HG03571 (cell line): ENCODE data around the gene TMEM213.

ENCODE experiments used
- ATAC-seq: cut with Tn5 transposase; IDR thresholded peaks from one replicate; pipeline ENCODE4 v1.9.1; 2021; ENCODE audit not compliant: unreplicated experiment

The TMEM213 gene

DNA sequence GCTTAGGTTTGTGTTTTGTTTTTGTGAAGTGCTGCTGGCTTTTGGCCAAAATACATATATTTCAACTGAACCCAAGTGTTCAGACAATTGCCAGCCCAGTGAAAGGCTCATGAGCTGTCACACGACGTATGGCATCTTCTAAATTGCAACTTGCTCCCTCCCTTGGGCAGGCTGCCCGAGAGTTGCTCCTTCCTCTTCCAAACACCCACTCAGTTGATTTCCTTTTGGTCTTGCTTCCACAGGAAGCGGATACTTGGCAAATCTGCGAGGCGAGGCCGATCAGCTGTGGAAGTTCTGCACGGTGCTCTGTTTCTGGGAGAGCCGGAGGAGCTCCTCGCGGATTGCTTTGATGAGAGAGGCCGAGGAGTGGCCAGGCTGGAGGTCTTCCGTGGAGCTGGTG, 39.8 kb downstream of the TMEM213 start:
- ATAC-seq, result no peak

DNA sequence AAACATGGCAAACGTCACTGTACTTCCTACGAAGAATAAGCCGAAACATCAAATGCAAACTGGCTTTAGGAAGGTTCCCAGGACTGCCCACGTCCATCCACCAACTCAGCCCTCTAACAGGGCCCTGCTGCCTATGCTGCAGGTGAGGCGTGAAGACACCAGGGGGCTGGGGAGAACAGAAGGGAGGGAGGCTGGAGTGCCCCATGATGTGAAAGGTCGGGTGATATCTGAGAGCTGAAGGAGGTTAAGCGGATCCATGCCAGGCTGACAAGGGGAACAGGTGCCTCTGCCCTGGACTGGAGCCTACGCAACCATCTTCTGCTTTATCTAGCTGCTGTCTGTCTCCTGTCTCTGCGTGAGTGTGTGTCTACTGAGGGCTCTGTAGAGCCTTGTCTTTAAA, 40.4 kb downstream of the TMEM213 start:
- ATAC-seq, result no peak

DNA sequence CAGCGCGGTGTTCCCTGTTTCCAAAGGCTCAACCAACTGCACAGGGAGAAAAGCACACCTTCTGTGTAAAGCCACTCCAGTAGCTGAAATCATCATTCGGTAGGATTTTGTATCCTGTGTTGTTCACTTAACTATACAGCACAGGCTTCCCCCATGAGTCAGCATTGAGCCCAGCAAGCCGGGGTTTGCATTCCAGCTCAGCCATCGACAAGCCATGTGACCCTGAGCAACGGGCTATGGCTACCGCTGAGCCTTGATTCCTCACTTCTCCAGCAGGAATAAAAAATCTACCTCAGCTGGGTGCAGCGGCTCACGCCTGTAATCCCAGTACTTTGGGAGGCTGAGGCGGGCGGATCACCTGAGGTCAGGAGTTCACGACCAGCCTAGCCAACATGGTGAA, 44.3 kb downstream of the TMEM213 start:
- no peak for ATAC-seq

DNA sequence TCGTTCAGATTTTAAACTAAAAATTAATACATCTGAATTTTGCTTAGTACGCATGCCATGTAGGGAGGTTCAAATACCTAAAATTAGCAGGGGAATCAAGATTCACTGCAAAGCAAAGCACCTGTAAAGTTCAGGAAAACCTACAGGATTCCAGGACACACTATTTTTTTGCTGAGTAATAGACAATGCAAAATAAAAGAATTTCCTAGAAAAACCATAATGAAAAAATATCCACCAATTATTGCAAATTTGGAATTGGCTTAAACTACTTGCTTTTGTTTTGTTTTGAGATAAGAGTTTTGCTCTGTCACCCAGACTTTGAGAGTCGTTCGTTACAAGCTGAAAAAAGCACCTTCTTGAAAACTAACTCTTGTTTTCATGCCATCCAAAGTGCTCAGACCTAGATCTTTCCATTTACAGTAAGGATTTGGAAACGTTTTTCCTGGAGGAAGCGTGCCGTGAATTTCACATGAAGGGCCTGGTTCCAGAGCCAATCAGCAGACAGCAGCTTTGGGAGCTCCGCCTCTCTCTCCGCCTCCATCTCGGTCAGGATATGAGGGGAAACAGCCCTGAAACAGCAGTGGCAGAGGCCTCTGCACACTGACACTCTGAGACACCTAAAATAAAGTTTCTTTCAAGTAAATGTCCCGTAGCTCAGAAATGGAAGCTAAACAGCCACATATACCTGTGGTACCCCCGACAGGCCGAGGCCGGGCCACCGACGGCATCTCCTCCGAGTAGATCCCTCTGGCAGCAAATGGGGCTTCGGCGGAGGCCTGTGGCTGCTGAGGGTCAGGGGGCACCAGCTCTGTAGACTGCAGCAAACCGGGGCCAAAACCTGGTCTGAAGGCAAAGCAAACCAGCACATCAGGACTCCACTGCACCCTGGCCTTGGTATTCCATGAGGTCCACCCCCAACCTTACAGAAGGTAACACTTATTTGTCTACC, 46.1 kb downstream of the TMEM213 start:
- ATAC-seq, result no peak

DNA sequence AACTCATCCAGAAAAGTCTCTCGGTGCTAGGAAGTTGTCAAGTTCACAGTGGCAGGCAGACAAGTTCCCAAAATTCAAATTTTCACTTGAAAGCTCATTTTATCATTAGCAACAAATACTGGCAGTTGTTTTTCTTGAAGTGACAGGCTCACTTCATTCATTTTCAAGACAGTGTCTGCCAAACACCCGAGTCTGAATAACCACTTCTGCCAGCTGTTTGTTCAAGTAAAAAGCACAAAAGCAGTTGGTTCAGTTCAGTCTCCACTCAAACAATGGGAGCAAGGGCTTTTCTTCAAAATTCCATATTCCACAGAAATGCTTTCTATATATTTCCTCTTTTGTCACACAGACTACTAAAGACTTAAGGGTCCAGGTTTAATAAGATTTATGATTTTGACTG, 47.9 kb downstream of the TMEM213 start:
- ATAC-seq, result no peak

DNA sequence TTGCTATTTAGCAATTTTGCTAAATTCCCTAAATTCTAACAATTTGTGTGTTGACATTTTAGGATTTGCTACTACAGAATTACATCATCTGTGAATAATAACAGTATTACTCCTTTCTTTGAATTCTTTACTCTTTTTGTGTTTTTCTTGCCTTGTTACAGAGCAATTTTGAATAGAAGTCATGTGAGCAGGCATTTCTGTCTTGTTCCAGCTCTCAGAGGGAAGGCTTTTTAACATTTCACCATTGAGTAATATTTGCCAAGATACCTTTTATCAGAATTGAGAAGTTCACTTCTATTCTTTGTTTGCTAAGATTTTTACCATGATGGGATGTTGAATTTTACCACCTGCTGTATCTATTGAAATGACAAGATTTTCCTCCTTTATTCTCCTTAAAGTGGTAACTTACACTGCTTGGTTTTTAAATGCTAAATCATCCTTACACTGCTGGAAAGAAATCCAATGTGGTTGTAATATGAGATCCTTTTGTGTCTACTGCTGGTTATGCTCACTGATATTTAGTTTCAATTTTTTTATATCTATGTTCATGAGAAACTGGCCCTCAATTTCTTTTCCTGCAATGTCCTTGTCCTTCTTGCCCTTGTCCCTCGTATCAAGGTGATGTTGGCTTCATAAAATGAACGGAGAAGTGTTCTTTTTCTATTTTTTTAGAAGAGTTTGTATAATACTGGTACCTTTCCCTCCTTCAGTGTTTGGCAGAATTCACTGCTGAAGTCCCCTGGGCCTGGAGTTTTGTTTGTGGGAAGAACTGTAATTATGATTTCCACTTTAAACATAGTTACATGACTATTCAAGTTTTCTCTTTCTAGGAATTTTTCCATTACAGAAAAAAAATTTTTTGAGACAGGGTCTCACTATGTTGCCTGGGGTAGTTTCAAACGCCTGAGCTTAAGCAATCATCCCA, 50.5 kb downstream of the TMEM213 start:
- no peak for ATAC-seq

DNA sequence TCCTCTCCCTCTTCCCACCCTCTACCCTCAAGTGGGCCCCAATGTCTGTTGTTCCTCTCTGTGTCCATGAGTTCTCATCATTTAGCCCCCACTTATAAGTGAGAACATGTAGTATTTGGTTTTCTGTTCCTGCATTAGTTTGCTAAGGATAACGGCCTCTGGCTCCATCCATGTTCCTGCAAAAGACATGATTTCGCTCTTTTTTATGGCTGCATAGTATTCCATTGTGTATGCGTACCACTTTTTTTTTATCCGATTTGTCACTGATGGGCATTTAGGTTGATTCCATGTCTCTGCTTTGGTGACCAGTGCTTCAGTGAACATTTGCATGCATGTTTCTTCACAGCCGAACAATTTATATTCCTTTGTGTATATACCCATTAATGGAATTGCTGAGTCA, 51.9 kb downstream of the TMEM213 start:
- ATAC-seq, result no peak

DNA sequence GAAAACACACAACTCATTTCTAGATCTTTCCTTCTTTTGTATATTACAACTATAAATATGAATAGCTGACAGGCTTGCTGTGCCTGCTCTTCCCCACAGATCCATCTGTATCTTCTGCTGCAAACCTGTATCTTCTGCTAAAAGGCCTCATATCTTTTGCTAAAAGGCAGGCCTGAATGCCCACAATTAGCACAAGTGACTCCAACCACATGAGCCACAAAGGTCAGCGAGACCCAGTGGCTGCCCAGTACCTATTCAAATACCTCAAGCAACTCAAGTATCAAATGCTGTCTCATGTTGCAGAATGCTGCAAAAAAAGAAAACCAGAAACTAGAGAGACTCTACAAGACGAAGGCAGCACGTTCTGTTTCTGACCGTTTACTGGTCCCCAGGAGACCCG, 54.7 kb downstream of the TMEM213 start:
- no peak for ATAC-seq

DNA sequence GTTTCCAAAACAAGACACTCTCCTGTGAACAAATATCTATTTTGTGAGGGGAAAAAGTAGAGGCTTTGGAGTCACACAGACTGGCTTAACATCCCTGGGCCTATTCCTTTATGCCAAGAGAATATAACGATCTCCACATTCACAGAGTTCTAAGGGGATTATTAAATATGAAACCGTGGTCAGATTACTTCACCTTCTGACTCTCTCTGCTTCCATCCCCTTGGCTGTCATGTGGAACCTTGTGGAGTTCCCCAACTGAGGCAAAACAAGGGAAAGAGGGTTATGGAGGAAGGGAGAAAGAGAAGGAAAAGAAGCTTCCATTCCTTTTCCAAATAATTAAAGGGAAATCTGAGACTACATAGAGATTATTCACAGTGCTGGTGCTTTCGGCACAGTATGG, 55.7 kb downstream of the TMEM213 start:
- no peak for ATAC-seq

DNA sequence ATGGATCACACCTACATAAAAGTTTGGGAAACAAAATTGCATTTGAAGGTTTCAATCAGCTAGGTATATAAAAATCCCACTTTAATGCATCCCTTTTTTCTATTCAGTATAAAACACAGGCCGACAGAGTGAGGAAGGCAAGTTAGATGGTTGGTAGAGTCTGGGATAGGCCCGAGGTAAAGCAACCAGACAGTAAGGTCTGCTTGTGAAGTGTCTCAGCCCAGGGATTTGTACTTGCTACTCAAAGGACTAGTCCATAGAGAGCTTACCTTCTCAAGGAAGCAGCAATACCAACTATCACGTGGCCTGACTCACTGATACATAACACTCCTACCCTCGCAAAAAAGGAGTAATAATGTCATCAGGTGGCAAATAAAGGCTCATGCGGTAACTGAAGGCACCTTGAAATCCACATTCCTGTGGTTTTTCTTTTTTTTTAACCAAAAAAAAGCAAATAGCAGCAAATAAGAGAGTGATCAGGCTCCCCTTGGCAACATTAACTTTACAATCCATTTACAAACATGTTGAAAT, 56.4 kb downstream of the TMEM213 start:
- ATAC-seq, result no peak

DNA sequence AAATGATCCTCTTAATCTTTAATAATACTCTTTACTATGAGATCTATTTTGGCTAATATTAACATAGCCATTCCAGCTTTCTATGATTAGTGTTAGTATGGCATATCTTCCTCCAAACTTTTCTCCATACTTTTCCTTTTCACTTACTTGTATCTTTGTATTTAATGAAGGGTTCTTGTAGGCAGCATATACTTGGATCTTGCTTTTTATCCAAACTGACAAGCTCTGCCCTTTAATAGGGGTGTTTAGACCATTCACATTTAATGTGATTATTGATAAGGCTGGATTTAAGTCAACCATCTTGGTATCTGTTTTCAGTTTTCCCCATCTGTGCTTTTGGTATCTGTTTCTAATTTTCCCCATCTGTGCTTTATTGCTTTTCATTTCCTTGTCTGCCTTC, 59.9 kb downstream of the TMEM213 start:
- ATAC-seq, result no peak

DNA sequence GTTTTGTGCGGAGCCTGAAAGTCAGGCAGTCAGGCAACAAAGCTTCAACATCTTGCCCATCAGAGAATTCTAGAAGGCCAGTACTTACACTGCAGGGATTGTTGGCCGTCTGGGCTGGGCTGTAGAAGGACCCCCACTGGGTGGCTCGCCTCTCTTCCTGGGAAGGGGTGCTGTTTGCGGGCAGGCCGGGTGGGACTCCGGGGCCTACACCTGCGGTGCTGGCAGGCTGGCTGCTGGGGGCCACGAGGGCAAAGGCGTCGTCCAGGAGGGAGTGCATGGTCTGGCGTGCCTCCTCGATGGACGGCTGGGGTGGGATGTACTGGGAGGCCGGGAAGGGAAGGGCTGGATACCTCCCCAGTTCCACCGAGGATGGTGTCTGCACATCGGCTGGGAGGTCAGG, 63.3 kb downstream of the TMEM213 start:
- ATAC-seq, result no peak

DNA sequence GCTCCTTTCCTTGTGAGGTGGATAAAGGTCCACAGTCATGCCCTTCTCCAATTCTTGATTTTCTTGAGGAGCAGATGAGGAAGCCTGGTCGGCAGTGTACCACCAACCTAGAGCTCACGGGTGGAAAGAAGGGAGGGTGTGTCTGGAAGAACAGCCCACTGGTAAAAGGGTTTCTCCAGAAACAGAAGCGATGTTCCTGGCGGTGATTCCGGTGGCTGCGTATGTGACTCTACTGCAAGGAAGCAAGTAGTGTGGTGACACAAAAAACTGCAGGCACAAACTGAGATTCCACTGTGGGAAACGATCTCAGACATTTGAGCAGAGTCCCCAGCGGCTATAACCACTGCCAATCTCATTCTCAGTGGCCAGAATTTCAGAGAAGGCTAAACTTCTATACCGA, 66.1 kb downstream of the TMEM213 start:
- ATAC-seq, result no peak

DNA sequence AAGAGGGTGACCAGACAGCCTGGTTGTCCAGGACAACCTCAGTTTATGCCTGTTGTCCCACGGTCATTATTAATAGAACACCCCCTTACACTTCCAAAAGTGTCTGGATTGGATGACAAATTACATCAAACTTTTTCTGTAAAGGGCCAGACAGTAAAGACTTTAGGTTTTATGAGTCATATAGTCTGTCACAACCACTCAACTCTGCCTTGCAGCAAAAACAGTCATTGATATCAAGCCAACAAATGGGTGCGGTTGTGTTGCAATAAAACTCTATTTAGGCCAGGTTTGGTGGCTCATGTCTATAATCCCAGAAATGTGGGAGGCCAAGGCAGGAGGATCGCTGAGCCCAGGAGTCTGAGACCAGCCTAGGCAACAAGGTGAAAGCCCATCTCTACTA, 66.9 kb downstream of the TMEM213 start:
- ATAC-seq, result no peak

DNA sequence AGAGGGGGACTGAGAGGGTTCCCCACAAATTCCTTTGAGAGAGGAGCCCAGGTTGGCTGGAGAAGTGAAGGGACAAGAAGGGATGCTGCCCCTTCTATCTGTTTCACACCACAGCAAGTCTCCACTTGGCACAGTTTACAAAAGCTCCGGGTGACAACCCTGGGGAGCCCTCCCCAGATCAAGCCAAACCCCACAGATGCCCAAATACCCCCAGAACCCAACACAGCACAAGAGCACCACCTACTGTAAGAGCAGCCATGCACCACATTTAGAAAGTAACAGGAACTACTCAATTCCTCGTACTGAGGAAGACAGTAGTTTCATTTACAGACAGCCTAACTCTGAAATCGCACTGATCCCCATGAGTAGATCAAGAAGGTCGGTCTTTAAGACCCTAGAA, 68.0 kb downstream of the TMEM213 start:
- no peak for ATAC-seq

DNA sequence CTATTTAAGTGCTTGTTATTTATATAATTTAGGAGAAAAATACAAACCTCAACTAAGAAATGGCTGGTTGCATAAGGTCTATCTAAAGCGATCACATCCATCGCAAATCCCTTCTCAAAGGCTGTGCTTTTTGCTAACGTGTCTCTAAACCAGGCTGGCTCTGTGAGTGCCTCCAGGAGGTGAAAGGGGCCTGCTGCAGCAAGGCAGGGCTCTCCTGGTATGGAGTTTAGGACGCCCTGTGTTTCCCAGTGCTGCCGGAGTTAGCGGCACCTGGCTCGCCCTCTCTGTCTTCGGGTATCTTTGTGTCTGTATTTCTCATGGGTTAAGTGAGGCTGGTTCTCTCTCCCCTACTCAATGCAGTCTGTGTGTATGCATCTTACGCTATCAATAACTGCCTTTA, 68.6 kb downstream of the TMEM213 start:
- ATAC-seq, result no peak

DNA sequence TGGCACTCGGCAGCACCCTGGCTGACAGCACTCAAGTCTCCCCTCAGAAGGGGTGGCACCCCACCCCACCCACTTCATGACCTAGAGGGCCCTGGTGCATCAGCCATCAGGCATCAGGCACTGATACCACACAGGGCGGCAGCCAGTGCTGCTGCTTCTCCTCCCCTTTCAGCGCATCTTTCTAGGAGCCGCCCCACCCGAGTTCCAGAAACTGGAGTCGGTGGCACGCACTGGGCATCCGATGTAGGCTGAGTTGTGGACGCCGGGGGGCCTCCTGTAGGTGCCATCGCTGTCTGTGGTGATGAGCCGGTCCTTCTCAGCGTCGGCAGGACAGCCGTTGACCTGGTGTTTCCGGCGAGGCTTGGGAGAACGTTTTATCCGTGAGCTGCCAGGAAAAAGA, 70.0 kb downstream of the TMEM213 start:
- no peak for ATAC-seq

DNA sequence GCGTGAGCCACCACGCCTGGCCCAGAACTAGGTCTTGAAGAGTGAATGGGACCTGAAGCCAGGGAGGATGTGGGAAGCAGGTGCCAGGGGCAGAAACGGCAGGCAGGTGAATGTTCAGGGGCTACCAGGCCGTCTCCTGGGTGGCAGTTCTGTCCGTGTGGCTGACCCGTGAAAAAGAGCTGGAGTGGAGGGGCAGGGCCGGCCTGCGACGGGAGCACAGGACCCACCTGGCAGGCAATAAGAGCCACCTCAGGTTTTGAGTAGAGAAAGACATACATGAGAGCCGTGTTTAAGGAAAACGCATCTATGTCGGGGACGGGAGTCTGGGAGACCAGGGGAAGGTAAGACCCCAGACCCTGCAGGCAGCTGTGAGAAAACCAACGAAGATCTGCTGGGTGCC, 70.9 kb downstream of the TMEM213 start:
- ATAC-seq, result no peak

DNA sequence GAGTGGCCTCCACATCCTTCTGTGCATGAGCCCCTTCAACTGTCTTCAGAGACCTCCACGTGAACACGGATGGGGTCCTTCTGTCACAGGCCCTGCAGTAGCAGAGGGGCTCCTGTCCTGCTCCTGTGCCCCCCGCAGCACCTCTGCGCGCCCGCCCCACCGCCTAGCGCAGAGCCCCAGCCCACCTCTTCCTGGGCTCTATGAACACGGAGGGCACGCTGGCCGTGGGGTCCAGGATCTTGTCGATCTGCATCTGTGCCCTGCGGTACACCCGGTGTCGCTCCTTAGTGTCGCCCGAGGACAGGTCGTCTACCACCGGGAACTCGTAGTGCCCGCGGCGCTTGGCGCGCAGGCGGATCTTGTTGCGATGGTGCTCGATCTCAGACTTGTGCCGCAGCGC, 71.6 kb downstream of the TMEM213 start:
- no peak for ATAC-seq

DNA sequence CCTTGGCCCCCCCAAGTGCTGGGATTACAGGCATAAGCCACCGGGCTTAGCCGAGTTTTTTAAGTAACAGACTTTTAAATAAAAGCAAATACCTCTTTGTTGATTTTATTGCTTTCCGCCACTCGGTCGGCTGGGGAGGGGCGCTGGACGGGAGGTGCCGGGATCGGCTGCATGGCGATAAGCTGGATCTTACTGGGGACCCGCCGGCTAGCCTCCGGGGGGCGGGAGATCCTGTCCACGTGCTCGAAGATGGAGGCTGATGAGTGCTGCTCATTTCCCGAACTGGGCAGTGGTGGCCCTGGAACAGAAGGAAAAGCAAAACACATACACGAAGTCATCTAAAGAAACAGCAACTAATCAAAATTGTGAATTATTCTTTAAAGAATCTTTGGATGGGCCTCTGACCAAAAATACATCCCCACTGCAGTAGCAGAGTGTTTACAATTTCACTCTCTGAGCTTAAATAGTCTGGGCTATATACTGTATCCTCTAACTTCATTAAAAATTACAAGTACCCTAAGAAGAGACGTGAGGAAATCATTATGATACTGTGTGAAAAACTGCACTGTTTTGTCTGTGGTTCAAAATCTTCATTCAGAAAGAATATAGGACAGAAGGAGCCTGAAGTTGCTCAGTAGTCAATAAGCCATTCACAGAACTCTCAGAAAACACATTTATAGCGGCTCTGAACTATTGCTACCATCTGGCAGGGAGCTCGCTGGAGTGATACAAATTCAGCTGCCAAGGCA, 73.4 kb downstream of the TMEM213 start:
- no peak for ATAC-seq

DNA sequence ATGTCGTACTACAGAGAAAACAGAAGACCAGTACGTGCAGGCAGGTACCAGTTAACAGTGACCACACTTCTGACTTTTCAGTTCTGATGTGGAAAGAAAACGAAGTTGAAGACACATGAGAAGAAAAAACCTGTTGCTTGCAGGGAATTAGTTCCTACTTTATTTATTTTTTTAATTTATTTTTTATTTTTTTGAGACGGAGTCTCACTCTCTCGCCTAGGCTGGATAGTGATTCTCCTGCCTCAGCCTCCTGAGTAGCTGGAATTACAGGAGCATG, 74.0 kb downstream of the TMEM213 start:
- ATAC-seq, result no peak
